NCI-H524 treated with DMSO at 0.1 percent for 48 hours (cell line): ENCODE results near the gene PGBD5.
A peak's percentile ranks its signal among the peaks of the same experiment; 100 is the strongest.

Experiments used
- DNase-seq: peaks from one replicate; lab custom pipeline; 2025; lab: John Stamatoyannopoulos, UW

The PGBD5 gene

GRCh38 chr1:230375147-230375546, 51.0 kb downstream of the PGBD5 start:
- DNase-seq, result no peak

GRCh38 chr1:230371923-230372703, 54.0 kb downstream of the PGBD5 start:
- no peak for DNase-seq

GRCh38 chr1:230370109-230370508, 56.0 kb downstream of the PGBD5 start:
- DNase-seq, result no peak

GRCh38 chr1:230368871-230369270, 57.3 kb downstream of the PGBD5 start:
- DNase-seq, result no peak

GRCh38 chr1:230368363-230368762, 57.8 kb downstream of the PGBD5 start:
- no peak for DNase-seq

GRCh38 chr1:230366504-230366915, 59.6 kb downstream of the PGBD5 start:
- DNase-seq, result peak; percentile 55

GRCh38 chr1:230365723-230366307, 60.3 kb downstream of the PGBD5 start:
- peak; percentile 8 for DNase-seq

- DNase-seq, result no peak
Observed at GRCh38 chr1:230362949-230363348, 63.2 kb downstream of the PGBD5 start.

GRCh38 chr1:230361941-230362340, 64.2 kb downstream of the PGBD5 start:
- DNase-seq, result no peak

GRCh38 chr1:230359992-230360668, 66.0 kb downstream of the PGBD5 start:
- no peak for DNase-seq

- no peak for DNase-seq
Observed at GRCh38 chr1:230356869-230357794, 69.0 kb downstream of the PGBD5 start.

- DNase-seq, result no peak
Observed at GRCh38 chr1:230356190-230356589, 69.9 kb downstream of the PGBD5 start.

- no peak for DNase-seq
Observed at GRCh38 chr1:230355594-230355993, 70.5 kb downstream of the PGBD5 start.

GRCh38 chr1:230355128-230355527, 71.0 kb downstream of the PGBD5 start:
- no peak for DNase-seq

GRCh38 chr1:230354005-230354404, 72.1 kb downstream of the PGBD5 start:
- no peak for DNase-seq

- no peak for DNase-seq
Observed at GRCh38 chr1:230352537-230352936, 73.6 kb downstream of the PGBD5 start.

GRCh38 chr1:230351983-230352382, 74.1 kb downstream of the PGBD5 start:
- DNase-seq, result no peak

- DNase-seq, result no peak
Observed at GRCh38 chr1:230351514-230351913, 74.6 kb downstream of the PGBD5 start.

GRCh38 chr1:230350208-230350921, 75.8 kb downstream of the PGBD5 start:
- no peak for DNase-seq

- DNase-seq, result peak; percentile 1
Observed at GRCh38 chr1:230349020-230349393, 77.1 kb downstream of the PGBD5 start.

- no peak for DNase-seq
Observed at GRCh38 chr1:230348386-230349019, 77.6 kb downstream of the PGBD5 start.
